HG03558 (cell line): Measurements from ENCODE around the gene RNF133.
"Not testable (repeated sequence)": the region's sequence is repeated elsewhere in the genome, so short reads cannot be mapped to it uniquely, and the experiment has no call there.

Experiments used
- ATAC-seq: cut with Tn5 transposase; IDR thresholded peaks from one replicate; pipeline ENCODE4 v1.9.1; 2021; ENCODE audit warnings: moderate number of reproducible peaks; ENCODE audit not compliant: unreplicated experiment; ENCODE audit errors: extremely low read depth

The RNF133 gene

GRCh38 chr7:122691569-122692235 lies 7.2 kb downstream of the RNF133 start:
- ATAC-seq, result no peak

GRCh38 chr7:122689346-122690109 lies 9.4 kb downstream of the RNF133 start:
- ATAC-seq, result no peak

GRCh38 chr7:122688400-122688998 lies 10.4 kb downstream of the RNF133 start:
- ATAC-seq, result no peak

- no peak for ATAC-seq
Measured at GRCh38 chr7:122686360-122686878, 12.5 kb downstream of the RNF133 start.

GRCh38 chr7:122684504-122684903 lies 14.4 kb downstream of the RNF133 start:
- no peak for ATAC-seq

GRCh38 chr7:122682815-122683550 lies 15.9 kb downstream of the RNF133 start:
- ATAC-seq, result no peak

GRCh38 chr7:122681186-122681585 lies 17.7 kb downstream of the RNF133 start:
- ATAC-seq, result not testable (repeated sequence)

GRCh38 chr7:122679813-122680212 lies 19.1 kb downstream of the RNF133 start:
- ATAC-seq, result no peak

- not testable (repeated sequence) for ATAC-seq
Measured at GRCh38 chr7:122679269-122679709, 19.6 kb downstream of the RNF133 start.

- no peak for ATAC-seq
Measured at GRCh38 chr7:122677149-122677548, 21.8 kb downstream of the RNF133 start.

GRCh38 chr7:122676466-122676865 lies 22.5 kb downstream of the RNF133 start:
- no peak for ATAC-seq

GRCh38 chr7:122675621-122676020 lies 23.3 kb downstream of the RNF133 start:
- no peak for ATAC-seq

- ATAC-seq, result no peak
Measured at GRCh38 chr7:122675011-122675410, 23.9 kb downstream of the RNF133 start.

- no peak for ATAC-seq
Measured at GRCh38 chr7:122674502-122674901, 24.4 kb downstream of the RNF133 start.

- no peak for ATAC-seq
Measured at GRCh38 chr7:122673951-122674350, 25.0 kb downstream of the RNF133 start.

GRCh38 chr7:122672536-122672935 lies 26.4 kb downstream of the RNF133 start:
- ATAC-seq, result no peak

- ATAC-seq, result no peak
Measured at GRCh38 chr7:122663733-122664132, 35.2 kb downstream of the RNF133 start.

GRCh38 chr7:122658856-122659255 lies 40.1 kb downstream of the RNF133 start:
- no peak for ATAC-seq

- no peak for ATAC-seq
Measured at GRCh38 chr7:122653685-122654084, 45.2 kb downstream of the RNF133 start.

GRCh38 chr7:122652876-122653275 lies 46.0 kb downstream of the RNF133 start:
- no peak for ATAC-seq
